HEK293 (cell line): ENCODE results near the gene TBC1D22A.

Experiments used
- CTCF ChIA-PET: fragments of 350-600 bp; formaldehyde crosslinking; extraction: SDS; loops from one replicate; lab custom pipeline; 2021; ENCODE audit warnings: antibody characterized with exemption; lab: Yijun Ruan, JAX
- POLR2A ChIA-PET: fragments of 300-600 bp; formaldehyde crosslinking; extraction: SDS; loops from one replicate; lab custom pipeline; 2020; ENCODE audit warnings: antibody characterized with exemption, inconsistent platforms; lab: Yijun Ruan, JAX
- H3K27ac ChIP-seq: fragments of 200-500 bp; sonication (Bioruptor generic); 2 replicates; pipeline ENCODE4 v1.5.1; 2014; ENCODE audit warnings: low read depth, low read length, control low read depth, inconsistent platforms; ENCODE audit errors: extremely low read depth
- H3K36me3 ChIP-seq, 2 experiments: fragments of 200-500 bp in 1 of 2; sonication (Bioruptor generic) in 1 of 2; 1 replicate in 1 of 2; 2 replicates in 1 of 2; pipeline ENCODE4 v1.5.1; 2014 to 2017; ENCODE audit warnings: inconsistent platforms in 2 of 2, low read length in 2 of 2; ENCODE audit not compliant: control insufficient read depth in 2 of 2, insufficient read depth in 1 of 2
- H3K4me1 ChIP-seq: fragments of 200-500 bp; sonication (Bioruptor generic); 2 replicates; pipeline ENCODE4 v1.5.1; 2014; ENCODE audit warnings: mild to moderate bottlenecking, low read length, inconsistent platforms; ENCODE audit not compliant: control insufficient read depth, insufficient read depth
- H3K4me3 ChIP-seq: 2 replicates; pipeline ENCODE4 v1.5.1; 2011; ENCODE audit warnings: low read depth, mild to moderate bottlenecking, control low read depth, low read length, moderate library complexity
- H3K9me3 ChIP-seq: fragments of 200-500 bp; sonication (Bioruptor generic); 2 replicates; pipeline ENCODE4 v1.5.1; 2014; ENCODE audit warnings: low read depth, low read length, inconsistent platforms; ENCODE audit not compliant: control insufficient read depth, insufficient read depth
- SETDB1 ChIP-seq: IDR thresholded peaks from one replicate; pipeline ENCODE4 v1.6.1; 2017; ENCODE audit warnings: mild to moderate bottlenecking, low read length, moderate library complexity, mixed read lengths; ENCODE audit not compliant: insufficient read length
- ZBTB48 ChIP-seq: fragments of 450-650 bp; formaldehyde crosslinking; IDR thresholded peaks from 2 replicates; pipeline ENCODE4 v1.5.1; 2016; ENCODE audit warnings: missing biosample characterization, missing genetic modification characterization
- ZIC2 ChIP-seq: fragments of 450-650 bp; formaldehyde crosslinking; IDR thresholded peaks from 2 replicates; pipeline ENCODE4 v1.5.1; 2016; ENCODE audit warnings: missing biosample characterization, missing genetic modification characterization
- ZNF114 ChIP-seq: fragments of 450-650 bp; formaldehyde crosslinking; IDR thresholded peaks from 2 replicates; pipeline ENCODE4 v1.5.0; 2017; ENCODE audit warnings: missing biosample characterization, missing genetic modification characterization
- ZNF19 ChIP-seq: fragments of 450-650 bp; formaldehyde crosslinking; IDR thresholded peaks from 2 replicates; pipeline ENCODE4; 2016; ENCODE audit warnings: missing biosample characterization, missing genetic modification characterization, low read depth
- ZNF211 ChIP-seq: fragments of 450-650 bp; formaldehyde crosslinking; IDR thresholded peaks from 2 replicates; pipeline ENCODE4 v1.5.1; 2016; ENCODE audit warnings: low read depth, missing biosample characterization, missing genetic modification characterization
- ZNF214 ChIP-seq: fragments of 450-650 bp; formaldehyde crosslinking; IDR thresholded peaks from 2 replicates; pipeline ENCODE4 v1.5.1; 2017; ENCODE audit warnings: missing biosample characterization, mild to moderate bottlenecking, missing genetic modification characterization, borderline replicate concordance
- ZNF221 ChIP-seq: fragments of 450-650 bp; formaldehyde crosslinking; IDR thresholded peaks from 2 replicates; pipeline ENCODE4 v1.5.1; 2017; ENCODE audit warnings: missing biosample characterization, missing genetic modification characterization, borderline replicate concordance
- ZNF433 ChIP-seq: fragments of 450-650 bp; formaldehyde crosslinking; IDR thresholded peaks from 2 replicates; pipeline ENCODE4 v1.5.1; 2016; ENCODE audit warnings: missing biosample characterization, missing genetic modification characterization, low read depth
- ZNF561 ChIP-seq: fragments of 450-650 bp; IDR thresholded peaks from 2 replicates; pipeline ENCODE4 v1.5.1; 2018; ENCODE audit warnings: missing biosample characterization, missing genetic modification characterization, borderline replicate concordance
- ZNF610 ChIP-seq: fragments of 450-650 bp; formaldehyde crosslinking; IDR thresholded peaks from 2 replicates; pipeline ENCODE4 v1.5.1; 2016; ENCODE audit warnings: missing biosample characterization, missing genetic modification characterization, borderline replicate concordance
- ZNF777 ChIP-seq: fragments of 450-650 bp; formaldehyde crosslinking; IDR thresholded peaks from 2 replicates; pipeline ENCODE4 v1.5.1; 2017; ENCODE audit warnings: missing biosample characterization, missing genetic modification characterization, borderline replicate concordance
- ZNF785 ChIP-seq: fragments of 450-650 bp; formaldehyde crosslinking; IDR thresholded peaks from 2 replicates; pipeline ENCODE4 v1.5.1; 2016; ENCODE audit warnings: missing biosample characterization, missing genetic modification characterization
- TF ChIP-seq, protein P1 (sequence below): fragments of 450-650 bp; formaldehyde crosslinking; IDR thresholded peaks from 2 replicates; pipeline ENCODE4 v1.5.1; 2016; ENCODE audit warnings: missing biosample characterization, missing genetic modification characterization
- TF ChIP-seq, protein P2 (sequence below): fragments of 450-650 bp; formaldehyde crosslinking; IDR thresholded peaks from 2 replicates; pipeline ENCODE4 v1.5.1; 2017; ENCODE audit warnings: missing biosample characterization, missing genetic modification characterization
- TF ChIP-seq, protein P3 (sequence below): sonication (generic); formaldehyde crosslinking; IDR thresholded peaks from 2 replicates; pipeline ENCODE4 v1.8.1; 2022; ENCODE audit warnings: mild to moderate bottlenecking, moderate library complexity, missing genetic modification reagents
- TF ChIP-seq, protein P4 (sequence below): fragments of 450-650 bp; formaldehyde crosslinking; IDR thresholded peaks from 2 replicates; pipeline ENCODE4 v1.5.1; 2016; ENCODE audit warnings: missing biosample characterization, missing genetic modification characterization

TBC1D22A gene

DNA sequence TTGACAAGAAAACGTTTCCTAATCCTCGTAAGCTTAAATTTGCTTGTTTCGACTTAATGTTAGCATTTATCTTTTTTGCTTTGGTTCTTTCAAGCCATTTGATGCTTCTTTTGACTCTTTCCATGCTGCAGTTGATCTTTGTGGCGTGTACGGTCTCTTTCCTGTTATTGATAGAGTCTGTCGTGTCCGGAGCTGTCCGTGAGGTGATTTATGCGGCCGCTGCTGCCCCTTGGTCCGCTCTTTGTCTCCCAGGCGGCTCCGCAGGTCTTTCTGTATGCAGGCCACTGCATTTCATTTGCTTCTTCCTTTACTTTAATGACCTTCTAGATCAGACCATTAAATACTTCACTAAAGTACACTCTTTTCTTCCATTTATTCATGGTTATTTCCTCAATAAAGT, 50.3 kb downstream of the TBC1D22A start:
- CTCF ChIA-PET = interaction anchor here (3.1 to 6.3 kb wide), 2 partner anchors 9 to 14 kb away, joined by 19 to 62 read pairs; no protein-coding TSS in a partner anchor
- POLR2A ChIA-PET = interaction anchor here (1.1 kb wide), 1 partner anchor 50 kb away, joined by 4 read pairs; the partner anchor contains the start of gene TBC1D22A
- Histone ChIP-seq H3K4me3 (no peak overlapping the region), H3K27ac (no peak overlapping the region), H3K9me3 (no peaks in the 10 kb centered on the region), H3K36me3 (peaks cover 4 to 6% of the 10 kb centered on the region in 2 experiments; a peak in 2 of 3 replicates)
- TF ChIP-seq ZNF214 (tag by site-specific recombination) (no peak), ZNF211 (tag by site-specific recombination) (no peak), ZNF114 (tag by site-specific recombination) (no peak), ZBTB48 (tag by site-specific recombination) (no peak), ZNF433 (no peak), SETDB1 (no peak)
- TF ChIP-seq, protein P1, sequence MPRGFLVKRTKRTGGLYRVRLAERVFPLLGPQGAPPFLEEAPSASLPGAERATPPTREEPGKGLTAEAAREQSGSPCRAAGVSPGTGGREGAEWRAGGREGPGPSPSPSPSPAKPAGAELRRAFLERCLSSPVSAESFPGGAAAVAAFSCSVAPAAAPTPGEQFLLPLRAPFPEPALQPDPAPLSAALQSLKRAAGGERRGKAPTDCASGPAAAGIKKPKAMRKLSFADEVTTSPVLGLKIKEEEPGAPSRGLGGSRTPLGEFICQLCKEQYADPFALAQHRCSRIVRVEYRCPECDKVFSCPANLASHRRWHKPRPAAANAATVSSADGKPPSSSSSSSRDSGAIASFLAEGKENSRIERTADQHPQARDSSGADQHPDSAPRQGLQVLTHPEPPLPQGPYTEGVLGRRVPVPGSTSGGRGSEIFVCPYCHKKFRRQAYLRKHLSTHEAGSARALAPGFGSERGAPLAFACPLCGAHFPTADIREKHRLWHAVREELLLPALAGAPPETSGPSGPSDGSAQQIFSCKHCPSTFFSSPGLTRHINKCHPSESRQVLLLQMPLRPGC (tag by site-specific recombination) = no peak
- TF ChIP-seq, all 188 proteins: peak for 0
- H3K4me1 ChIP-seq = peaks cover 15% of the 10 kb centered on the region; the same call in 1 of the 2 replicates

DNA sequence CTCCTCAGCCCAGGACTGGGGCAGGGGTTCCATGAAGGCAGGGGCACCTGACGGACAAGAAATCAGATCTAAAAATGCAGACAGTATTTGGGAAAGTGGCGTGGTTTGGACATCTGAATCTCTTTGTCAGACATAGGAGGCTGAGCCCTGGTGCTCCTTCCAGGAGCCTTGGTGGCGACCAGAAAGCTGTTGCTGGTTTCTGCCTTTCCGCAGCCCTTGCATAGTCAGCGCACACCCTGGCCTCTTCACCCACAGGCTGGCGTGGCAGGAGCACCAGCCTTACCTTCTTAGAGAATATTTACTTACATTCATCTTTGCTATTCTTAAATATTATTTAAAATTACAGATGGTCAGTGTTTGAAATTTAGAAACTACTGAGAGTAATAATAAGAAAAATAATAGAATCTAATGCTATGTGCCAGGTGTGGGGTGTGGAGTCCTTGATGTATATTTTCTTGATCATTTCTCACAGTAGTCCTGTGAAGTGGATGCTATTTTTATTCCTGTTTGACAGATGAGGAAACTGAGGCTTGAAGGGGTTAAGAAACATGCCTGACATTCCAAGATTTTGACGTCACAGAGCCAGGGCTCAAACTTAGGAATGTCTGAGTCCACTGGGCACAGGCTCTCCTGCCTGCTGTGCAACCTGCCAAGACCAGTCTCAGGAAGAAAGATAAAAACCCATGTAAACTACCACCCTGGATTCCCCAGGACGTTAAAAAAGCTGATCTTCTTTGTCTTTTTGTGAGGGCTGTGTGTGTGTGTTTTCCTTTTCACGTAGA, 51.6 kb downstream of the TBC1D22A start:
- TF ChIP-seq, protein P2, sequence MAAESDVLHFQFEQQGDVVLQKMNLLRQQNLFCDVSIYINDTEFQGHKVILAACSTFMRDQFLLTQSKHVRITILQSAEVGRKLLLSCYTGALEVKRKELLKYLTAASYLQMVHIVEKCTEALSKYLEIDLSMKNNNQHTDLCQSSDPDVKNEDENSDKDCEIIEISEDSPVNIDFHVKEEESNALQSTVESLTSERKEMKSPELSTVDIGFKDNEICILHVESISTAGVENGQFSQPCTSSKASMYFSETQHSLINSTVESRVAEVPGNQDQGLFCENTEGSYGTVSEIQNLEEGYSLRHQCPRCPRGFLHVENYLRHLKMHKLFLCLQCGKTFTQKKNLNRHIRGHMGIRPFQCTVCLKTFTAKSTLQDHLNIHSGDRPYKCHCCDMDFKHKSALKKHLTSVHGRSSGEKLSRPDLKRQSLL (tag by site-specific recombination) = no peak
- TF ChIP-seq ZNF610 = no peak
- no peak for TF ChIP-seq ZIC2
- TF ChIP-seq ZNF19 = no peak
- TF ChIP-seq ZNF785 = no peak
- CTCF ChIA-PET = interaction anchor here (6.3 kb wide), 1 partner anchor 10 kb away, joined by 62 read pairs; no protein-coding TSS in a partner anchor
- H3K27ac ChIP-seq = no peak overlapping the region
- H3K4me1 ChIP-seq = peaks cover 15% of the 10 kb centered on the region; the same call in 1 of the 2 replicates
- no peak overlapping the region for H3K4me3 ChIP-seq
- no peaks in the 10 kb centered on the region for H3K9me3 ChIP-seq
- POLR2A ChIA-PET = no interaction called here
- peaks cover 0 to 6% of the 10 kb centered on the region in 2 experiments; a peak in 1 of 3 replicates for H3K36me3 ChIP-seq

DNA sequence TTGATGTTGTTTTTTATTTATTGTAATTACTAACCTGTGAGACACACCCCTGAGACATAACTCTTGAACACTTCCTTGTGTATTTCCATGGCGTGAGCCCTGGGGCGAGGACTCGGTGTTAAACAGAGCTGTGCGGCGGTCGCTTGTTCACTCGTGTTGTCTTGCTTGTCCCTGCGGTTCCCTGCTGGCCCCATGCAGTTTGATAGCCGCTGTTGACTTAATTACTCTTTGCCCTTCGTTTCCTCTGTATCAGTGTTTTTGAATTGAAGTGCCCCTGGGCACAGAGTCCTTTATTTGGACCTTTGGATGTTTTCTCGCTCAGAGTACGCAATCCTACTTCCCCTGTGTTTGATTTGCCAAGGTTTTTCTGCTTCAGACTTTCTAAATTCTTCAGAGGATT, 52.7 kb downstream of the TBC1D22A start:
- H3K36me3 ChIP-seq = peaks cover 0 to 2% of the 10 kb centered on the region in 2 experiments; a peak in 1 of 3 replicates
- CTCF ChIA-PET = interaction anchor here (6.3 kb wide), 1 partner anchor 12 kb away, joined by 62 read pairs; no protein-coding TSS in a partner anchor
- H3K27ac ChIP-seq = no peak overlapping the region
- H3K9me3 ChIP-seq = no peaks in the 10 kb centered on the region
- POLR2A ChIA-PET = no interaction called here
- H3K4me3 ChIP-seq = no peak overlapping the region
- TF ChIP-seq ZNF777 (no peak), ZNF221 (tag by site-specific recombination) (no peak), ZNF561 (tag by site-specific recombination) (no peak)
- TF ChIP-seq, protein P3, sequence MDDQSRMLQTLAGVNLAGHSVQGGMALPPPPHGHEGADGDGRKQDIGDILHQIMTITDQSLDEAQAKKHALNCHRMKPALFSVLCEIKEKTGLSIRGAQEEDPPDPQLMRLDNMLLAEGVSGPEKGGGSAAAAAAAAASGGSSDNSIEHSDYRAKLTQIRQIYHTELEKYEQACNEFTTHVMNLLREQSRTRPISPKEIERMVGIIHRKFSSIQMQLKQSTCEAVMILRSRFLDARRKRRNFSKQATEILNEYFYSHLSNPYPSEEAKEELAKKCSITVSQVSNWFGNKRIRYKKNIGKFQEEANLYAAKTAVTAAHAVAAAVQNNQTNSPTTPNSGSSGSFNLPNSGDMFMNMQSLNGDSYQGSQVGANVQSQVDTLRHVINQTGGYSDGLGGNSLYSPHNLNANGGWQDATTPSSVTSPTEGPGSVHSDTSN = no peak
- TF ChIP-seq, protein P4, sequence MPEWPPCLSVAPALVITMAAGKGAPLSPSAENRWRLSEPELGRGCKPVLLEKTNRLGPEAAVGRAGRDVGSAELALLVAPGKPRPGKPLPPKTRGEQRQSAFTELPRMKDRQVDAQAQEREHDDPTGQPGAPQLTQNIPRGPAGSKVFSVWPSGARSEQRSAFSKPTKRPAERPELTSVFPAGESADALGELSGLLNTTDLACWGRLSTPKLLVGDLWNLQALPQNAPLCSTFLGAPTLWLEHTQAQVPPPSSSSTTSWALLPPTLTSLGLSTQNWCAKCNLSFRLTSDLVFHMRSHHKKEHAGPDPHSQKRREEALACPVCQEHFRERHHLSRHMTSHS (tag by site-specific recombination) = no peak
- peaks cover 15% of the 10 kb centered on the region; the same call in 1 of the 2 replicates for H3K4me1 ChIP-seq
